CD4-positive, alpha-beta T cell treated with Interleukin-6 for 4 hours (primary cell): ENCODE data around the gene TTC6.
"Not testable (repeated sequence)": the region's sequence is repeated elsewhere in the genome, so short reads cannot be mapped to it uniquely, and the experiment has no call there.

ENCODE experiments used
- DNase-seq: peaks from one replicate; pipeline ENCODE4 v3.0.0-alpha.2; 2020; ENCODE audit warnings: mixed read lengths

TTC6 gene, protein sequence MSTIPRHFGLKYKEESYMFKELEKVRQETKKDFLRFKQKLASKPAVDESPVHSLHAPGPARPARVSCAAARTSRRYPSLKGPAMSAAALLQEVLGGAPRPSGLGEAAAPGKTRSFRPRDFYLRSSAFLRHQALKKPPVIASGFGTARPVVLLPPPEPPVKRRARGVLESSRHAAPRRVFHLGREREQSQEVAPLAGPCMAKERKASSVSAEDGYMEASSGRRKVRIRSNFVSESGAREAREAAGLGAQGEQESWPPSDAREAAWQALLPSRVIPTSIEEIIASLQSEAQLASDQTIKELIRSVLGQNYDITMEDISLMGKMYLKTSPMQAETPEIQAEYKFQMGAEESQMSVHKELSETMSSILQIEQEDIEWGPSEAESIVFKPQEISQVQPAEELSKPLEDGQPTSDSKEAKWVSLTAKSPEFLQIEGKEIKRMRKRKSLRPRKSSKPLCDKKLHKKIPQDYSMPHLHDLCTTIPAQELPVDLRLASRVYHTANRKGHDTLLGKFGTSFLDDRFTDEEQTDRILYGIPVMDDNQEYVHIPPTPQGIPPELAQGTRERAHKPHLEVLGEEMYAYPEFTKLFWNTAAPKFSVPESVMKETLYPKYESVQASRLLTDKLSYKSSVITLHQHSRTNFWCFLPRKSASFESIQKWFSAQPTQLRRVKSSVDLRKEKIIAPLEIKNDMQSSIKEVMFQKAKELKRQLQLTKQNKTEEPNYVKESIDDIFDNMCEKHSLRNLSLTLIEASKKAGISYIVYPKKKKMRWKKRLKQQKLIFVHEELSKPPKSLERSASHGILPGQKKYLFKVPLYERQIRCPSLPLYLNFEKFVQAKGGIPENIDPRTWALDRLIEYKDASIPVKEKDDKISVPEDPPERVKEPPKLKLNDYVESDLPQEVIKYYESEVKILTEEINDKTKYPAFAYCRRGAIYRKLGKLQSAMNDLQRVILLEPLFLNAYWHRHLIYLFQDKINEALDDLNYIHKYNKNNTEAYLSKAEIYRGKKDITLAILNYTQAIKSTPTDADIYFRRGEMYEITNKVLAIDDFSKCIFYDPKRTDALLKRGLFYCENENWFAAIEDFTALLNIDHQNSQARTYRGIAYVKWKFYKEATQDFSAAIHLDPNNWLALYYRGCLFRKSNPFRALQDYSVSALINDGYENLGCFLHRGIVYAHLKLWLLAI (N-terminal part only)

DNA sequence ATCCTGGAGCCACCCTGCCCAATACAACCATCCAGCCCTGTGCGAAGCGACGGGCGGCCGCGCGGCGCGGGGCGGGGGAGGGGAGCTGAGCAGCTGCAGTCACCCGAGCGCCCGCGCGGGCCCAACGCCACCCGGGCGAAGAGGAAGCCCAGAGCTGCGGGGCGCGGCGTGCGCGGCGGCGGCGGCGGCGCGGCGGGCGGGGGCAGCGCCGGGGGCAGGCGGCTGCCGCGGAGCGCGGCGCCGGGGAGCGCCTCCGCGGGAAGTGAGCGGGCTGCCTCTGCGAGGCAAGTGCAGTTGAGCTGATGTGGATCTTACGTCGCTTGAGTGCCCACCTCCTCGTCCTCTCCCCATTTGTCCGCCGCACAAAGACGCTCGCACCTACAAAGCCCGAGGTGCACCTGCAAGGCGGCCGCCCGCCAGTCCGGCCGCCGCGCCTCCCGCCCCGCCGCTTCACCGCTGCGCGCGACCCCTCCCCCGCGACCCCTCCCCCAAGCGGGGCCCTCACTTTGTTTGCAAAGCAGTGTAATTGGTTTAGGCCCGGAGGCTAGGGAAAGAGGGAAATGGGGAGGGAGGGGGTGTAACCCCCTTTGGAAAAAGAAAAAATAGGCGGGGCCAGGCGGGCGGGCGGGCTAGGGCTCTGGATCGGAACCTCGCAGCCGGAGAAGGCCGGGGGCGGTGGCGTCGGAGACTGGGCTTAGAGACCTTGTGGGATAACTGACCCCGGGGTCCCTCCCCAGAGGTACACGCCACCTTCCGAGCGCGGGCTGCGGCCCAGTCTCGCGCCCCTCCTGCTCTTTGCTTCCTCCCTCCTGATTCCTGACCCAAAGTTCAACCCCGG, at the start of gene TTC6, which contains the start of gene FOXA1:
TSS of gene TTC6 (plus strand) at position 659 of the 838 bp plus-strand sequence. CDS start 26,436 bp downstream, outside the sequence.
TSS of gene FOXA1 (minus strand) at position 279 of the 838 bp plus-strand sequence. CDS start at position 2, 277 bp downstream.
- DNase-seq = no peak

- no peak for DNase-seq
Measured at GRCh38 chr14:37546621-37547447, 48.6 kb upstream of the TTC6 start.

DNA sequence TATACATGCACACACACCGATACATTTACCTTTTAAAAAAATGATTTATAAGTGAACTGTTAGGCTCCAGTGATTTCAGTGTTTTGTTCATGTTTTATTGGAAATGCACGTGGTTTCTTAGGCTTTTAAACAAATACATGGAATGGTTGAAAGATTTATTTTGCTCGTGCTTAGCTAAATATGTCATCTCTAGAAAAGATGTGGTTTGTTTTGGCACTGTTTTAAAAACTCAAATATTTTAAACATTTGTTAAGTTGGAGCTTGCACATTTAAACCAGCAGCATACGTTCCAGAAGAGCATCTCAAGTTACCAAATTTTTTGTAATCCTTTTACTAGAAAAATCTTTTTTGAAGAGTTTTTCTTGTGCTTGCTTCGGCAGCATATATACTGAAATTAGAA, 44.9 kb upstream of the TTC6 start:
- DNase-seq = no peak

- no peak for DNase-seq
Measured at GRCh38 chr14:37551119-37551518, 44.3 kb upstream of the TTC6 start.

GRCh38 chr14:37553935-37554550, 41.4 kb upstream of the TTC6 start:
- no peak for DNase-seq

DNA sequence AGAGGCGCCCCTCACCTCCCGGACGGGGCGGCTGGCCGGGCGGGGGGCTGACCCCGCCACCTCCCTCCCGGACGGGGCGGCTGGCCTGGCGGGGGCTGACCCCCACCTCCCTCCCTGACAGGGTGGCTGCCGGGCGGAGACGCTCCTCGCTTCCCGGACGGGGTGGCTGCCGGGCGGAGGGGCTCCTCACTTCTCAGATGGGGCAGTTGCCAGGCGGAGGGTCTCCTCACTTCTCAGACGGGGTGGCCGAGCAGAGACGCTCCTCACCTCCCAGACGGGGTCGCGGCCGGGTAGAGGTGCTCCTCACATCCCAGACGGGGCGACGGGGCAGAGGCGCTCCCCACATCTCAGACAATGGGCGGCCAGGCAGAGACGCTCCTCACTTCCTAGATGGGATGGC, 39.8 kb upstream of the TTC6 start:
- DNase-seq = not testable (repeated sequence)

DNA sequence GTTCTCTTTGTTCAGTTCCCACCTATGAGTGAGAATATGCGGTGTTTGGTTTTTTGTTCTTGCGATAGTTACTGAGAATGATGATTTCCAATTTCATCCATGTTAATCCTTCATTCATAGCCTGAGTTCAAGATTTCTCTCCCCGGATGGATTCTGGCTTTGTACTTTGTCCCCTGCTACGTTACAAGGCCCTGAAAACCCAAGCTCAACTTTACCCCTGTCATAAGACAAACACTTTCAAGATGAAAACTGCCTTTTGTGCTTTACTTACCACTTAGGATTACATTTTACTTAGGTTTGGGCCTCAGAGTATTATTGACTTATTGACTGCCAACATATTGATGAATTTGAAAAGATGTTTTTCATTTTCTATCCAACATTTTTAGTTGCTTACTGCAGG, 36.7 kb upstream of the TTC6 start:
- DNase-seq = no peak

DNA sequence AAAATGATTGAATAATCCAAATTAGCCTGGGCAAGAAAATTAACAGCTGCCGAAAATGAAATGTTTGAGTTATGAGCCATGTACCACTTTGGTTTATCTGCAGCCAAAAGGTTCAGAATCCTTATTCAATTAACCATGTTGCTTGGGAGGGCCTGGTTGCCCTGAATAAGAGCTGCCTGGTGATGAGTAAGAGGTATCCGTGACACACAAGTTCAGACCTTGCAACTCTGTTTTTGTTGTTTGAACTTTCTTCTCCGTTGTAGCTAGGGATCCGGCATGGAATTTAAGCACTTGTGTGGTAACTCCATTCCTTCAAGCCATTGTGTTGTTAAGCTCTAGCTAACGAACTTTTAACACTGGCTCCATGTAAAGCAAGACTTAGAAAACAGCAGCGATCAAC, 36.0 kb upstream of the TTC6 start:
- DNase-seq = no peak

GRCh38 chr14:37563189-37563588, 32.2 kb upstream of the TTC6 start:
- no peak for DNase-seq

DNA sequence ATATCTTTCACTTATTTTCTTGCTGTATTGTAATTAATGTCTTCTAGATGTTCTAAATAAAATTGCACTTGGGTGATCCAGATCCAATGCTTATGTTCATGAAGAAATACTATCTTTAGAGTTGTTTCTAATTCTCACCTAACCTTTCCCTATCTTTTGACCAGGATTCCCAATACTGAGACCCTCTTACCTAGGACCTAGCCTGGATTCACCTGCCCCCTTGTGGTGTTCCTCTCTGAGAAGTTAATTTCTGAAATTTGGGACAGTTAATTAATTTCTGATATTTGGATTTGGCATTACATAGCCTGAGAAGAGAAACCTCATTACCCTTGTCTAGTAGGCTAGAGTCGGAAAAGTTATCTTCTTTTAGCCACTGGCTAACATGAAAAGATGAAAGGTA, 29.9 kb upstream of the TTC6 start:
- no peak for DNase-seq

- no peak for DNase-seq
Measured at GRCh38 chr14:37566811-37567371, 28.5 kb upstream of the TTC6 start.

- no peak for DNase-seq
Measured at GRCh38 chr14:37569729-37570128, 25.7 kb upstream of the TTC6 start.

DNA sequence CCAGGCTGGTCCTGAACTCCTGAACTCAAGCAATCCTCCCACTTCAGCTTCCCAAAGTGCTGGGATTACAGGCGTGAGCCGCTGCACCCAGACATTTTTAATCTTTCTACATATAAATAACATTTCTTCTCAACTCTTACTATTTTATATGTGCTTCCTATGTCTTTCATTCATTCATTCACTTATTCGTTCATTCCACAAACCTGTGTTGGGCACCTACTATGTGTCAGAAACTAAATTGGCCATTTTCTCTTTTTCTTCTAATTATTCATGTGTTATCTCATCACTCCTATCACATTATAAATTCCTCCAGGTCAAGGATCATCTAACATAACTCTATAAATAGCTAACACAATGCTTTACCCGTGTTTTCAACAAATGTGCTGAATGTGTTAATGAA, 24.0 kb upstream of the TTC6 start:
- DNase-seq = no peak

DNA sequence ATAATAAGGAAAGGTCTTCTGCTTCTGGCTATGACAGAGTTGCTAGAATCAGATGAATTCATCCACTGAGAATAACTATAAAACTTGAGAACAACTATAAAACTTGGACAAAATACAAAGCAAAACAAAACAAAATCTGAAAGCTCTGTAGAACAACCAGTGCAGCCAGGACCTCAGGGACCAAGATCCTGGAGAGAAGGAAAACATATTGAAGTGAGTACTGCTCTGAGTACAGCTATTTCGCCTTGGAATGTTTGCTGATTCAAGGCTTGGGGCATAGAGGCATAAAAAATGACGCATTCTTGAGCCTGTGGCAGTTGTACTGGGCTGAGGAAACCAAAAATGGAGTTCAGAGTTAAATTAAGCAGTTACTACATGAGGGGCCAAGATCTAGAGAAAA, 22.1 kb upstream of the TTC6 start:
- no peak for DNase-seq

DNA sequence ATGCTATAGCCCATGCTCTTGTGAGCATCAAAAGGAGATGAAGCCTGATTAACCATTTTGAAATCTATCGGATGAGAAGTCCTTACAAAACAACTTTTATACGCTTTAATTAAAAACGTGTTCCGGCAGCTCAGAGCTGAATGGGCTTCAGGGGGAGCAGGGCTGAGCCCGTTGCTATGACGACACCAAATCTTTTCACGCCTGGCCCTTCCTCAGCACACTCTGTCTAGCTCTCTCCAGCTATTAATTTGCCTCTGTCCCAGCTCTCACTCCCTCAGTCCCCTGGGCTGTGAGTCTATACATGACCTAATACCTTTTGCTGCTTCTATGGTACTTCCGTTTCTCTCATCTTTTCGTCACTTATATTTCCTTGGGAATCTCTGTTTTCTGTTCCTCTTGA, 16.2 kb upstream of the TTC6 start:
- no peak for DNase-seq

- no peak for DNase-seq
Measured at GRCh38 chr14:37580146-37580545, 15.3 kb upstream of the TTC6 start.

GRCh38 chr14:37583358-37584210, 11.8 kb upstream of the TTC6 start:
- DNase-seq = no peak

- no peak for DNase-seq
Measured at GRCh38 chr14:37584211-37585100, 11.0 kb upstream of the TTC6 start.
